ENCODE measurements around the gene PACSIN2.
"Not testable (repeated sequence)": the region's sequence is repeated elsewhere in the genome, so short reads cannot be mapped to it uniquely, and the experiment has no call there.

Gene PACSIN2

DNA sequence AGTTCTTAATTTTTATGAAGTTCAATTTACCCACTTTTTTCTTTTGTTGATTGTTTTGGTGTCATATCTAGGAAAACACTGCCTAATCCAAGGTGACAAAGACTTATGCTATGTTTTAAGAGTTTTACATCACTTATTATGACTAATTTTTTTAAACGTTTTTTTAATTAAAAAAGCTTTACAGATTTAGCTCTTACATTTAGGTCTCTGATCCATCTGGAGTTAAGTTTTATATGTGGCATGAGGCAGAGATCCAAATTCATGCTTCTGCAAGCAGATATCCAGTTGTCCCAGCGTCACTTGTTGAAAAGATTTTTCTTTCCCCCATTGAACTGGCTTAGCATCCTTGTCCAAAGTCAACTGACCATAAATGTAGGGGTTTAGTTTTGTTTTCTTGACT, 72.6 kb downstream of the PACSIN2 start:
- DNase-seq = no peak

DNA sequence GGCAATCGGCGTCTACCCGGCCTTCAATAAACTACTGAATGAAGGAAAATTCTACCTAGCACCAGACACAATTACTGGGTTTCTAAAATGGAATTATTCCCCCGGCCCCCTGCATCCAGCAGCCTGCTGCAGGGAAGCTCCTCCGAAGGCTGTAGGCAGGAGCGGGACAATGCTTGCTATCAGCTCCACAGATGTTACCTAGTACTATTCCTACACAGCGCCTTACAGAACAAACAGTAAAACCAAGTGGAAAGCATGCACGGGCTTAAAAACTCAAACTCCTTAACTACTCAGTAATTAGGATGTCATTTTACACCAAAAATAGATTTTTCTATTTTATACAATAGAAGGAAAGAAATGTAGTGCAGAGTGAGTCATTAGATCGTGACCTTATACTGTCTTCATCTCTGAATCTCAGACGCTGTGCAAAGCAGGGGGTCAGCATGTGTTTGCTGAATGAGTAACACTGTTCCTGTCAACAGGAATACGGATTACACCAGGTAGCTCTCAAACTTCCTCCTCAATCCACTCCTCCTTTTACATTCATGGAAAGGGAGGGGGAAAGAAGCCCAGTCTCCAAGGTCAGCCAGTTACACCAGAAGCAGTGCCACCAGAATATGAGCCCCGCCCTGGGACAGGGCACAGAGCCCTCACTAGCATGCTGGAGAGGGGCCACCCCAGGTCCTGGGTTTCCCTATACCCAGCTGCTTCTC, 74.9 kb downstream of the PACSIN2 start:
- DNase-seq = no peak

DNA sequence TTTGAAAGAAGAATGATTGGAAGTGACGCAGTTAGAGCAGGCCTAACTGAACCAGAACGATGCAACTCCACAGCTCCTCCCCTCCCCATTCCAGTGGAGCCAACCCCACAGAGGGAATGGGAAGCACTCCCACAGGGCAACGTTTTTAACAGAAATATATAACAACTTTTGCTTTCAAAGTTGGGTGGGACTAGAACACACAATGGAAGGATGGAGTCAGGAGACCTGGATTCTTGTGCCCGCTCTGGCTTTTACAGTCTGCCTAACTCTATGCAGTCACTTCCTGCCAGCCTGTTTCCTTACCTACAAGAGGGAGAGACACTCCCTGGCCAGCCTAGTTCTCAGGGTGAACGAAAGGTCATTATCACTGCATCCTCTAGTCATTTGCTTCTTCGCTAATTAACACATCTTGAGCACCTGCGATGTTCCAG, 75.5 kb downstream of the PACSIN2 start:
- DNase-seq = no peak

DNA sequence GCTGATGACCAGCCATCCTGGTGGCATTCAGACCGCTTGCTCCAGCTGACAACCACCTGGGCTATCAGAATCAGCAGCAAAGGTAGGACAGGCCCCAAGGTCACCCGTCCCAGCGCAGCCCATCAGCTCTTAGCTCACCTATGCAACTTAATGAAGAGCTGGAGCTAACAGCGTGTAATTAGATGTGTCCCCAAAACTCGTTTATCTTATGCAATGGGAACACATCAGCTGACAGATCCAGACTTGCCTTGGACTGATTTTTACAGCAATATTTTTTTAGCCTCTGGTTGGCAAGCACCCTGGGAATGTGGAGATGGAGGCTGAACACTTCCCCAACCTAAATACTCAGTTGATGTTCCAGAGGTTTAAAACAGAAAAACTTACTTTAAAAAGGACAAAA, 76.0 kb downstream of the PACSIN2 start:
- no peak for DNase-seq

DNA sequence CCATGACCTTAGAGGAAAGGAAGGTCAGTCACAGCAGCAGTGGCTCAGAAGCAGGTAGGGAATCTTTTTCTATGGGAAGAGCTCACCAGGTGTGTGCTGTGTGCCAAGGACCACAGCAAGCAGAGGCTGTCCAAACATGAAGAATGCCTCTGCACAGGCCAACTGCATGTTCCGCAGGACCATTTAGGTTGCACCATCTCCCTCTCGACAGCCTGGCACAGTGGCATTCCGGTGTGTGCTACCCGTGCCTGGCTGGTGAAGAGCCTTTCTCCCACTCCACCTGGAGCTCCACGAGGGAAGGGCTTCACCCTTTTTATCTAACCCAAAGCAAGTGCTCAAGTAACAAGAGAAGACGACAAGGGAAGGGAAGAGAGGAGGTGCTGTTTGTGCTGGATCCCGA, 76.5 kb downstream of the PACSIN2 start:
- DNase-seq = no peak

DNA sequence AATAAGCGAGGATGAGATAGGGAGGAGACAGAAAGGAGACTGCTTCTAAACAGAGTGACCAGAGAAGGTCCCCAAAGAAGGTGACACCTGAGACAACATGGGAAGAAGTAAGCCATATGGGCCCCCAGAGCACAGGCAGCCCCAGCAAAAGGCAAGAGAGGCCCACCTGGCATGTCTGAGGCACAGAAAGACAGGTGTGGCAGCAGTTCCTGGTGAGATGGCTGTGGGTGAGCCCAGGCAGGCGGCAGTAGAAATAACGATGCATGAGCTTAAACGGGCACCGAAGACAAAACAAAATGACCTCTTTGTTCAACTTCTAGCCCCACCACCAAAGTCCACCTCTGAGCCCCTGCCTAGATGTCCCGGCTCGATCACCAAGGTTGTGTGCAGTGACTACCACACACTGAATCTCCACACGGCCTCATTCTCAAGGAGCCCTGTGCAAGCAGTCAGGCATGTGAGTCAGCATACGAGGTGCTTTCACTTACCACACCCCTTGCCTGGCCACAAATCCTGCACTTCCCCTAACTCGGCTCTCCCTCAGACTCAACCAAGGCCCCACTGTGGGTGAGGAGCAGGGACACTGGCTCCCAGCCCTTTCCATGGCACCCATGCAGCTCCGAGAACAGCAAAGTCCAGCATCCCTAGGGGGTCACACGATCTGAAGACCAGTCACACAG, 77.6 kb downstream of the PACSIN2 start:
- no peak for DNase-seq

DNA sequence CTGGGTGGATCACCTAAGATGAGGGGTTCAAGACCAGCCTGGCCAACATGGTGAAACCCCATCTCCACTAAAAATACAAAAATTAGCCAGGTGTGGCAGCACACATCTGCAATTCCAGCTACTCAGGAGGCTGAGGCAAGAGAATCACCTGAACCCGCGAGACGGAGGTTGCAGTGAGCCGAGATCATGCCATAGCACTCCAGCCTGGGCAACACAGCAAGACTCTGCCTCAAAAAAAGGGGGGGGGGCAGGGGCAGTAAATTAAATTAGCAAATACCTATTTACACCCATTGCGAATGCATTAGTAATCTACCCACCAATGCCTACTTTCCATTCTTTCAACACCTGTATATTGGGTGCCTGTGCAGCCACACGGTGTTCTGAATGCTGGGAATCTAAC, 78.3 kb downstream of the PACSIN2 start:
- not testable (repeated sequence) for DNase-seq

DNA sequence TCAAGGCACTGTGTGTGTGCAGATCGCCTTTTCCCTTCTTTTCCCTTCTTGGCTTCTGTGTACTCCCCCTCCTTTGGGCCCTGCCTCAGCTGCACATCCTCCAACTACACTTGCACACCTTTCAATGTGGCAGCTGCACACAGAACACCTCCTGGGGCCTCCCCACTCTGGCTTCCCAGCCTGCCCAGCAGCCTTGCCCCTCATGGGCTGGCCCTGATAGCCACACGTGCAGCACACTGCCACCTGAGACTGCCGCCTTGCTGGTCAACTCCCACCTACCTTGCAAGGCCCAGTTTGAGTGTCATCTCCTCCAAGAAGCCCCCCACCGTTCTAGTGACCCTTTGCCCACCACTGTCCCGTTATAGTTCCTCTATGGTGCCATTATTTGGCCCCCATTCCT, 80.6 kb downstream of the PACSIN2 start:
- no peak for DNase-seq

DNA sequence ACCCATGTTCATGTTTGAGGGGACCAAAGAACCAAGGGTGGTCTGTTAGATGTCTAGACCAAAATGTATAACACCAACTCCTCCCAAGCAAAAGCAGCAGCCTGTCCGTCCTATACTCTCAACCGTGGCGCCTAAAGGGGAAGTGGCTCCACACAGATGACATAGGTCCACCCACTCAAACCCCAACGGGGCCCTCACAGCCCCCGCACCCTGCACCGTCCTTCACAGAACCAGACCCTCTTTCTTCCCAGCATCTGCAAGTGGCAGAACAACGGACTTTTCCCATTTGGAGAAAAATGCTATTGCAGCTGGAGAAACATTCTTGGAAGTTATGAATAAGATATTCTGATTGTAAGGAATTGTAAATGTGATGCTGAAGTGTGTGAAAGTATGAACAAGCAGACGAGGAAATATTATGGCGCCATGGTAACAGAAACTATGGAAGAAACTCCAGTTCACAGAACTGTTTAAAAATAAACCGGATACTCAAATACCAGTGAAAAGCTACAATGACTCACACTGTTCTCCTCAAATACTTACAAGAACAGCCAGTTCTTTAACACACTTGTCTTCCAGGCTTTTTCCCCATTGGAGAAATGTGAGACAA, 81.4 kb downstream of the PACSIN2 start:
- no peak for DNase-seq

DNA sequence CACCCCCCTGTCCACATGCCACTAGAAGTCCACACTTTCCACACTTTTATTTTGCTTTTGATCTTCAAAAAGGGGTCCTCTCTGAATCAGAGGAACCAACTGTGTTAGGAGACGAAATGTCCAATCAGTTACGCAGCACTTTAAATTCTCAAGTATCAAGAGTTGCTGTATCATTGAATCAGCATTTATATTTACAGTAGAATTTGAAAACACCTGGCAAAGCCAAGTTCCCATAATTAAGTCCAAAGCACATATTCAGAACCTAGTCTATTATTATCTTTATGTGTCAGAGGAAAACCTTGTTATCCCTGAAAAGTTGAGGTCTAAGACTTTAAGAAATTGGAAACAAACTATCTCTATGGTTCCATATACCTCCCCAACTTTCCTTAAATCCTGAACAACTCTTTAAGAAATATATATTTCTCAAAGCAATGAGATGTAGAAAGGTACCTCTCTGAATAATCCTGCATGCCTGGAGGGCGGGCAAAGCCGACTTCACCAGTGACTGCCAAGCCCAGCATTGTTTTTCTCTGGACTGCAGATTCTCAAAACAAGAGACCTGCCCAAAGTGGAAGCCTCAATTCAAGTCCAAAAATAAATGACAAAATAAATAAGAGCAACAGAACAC, 82.0 kb downstream of the PACSIN2 start:
- no peak for DNase-seq

DNA sequence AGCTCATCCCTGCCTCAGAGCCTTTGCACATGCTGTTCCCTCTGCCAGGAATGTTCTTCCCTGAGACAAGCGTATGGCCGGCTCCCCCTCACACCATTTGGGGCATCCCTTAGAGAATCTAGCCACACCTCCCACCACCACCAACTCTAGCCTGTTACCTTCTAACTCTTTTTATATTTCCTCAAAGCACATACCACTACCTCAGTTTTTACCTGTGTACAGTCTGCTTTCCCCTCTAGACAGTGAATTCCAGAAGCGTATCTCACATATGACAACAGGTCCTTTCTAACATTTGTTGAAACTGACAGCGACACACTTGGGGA, 82.8 kb downstream of the PACSIN2 start:
- no peak for DNase-seq

DNA sequence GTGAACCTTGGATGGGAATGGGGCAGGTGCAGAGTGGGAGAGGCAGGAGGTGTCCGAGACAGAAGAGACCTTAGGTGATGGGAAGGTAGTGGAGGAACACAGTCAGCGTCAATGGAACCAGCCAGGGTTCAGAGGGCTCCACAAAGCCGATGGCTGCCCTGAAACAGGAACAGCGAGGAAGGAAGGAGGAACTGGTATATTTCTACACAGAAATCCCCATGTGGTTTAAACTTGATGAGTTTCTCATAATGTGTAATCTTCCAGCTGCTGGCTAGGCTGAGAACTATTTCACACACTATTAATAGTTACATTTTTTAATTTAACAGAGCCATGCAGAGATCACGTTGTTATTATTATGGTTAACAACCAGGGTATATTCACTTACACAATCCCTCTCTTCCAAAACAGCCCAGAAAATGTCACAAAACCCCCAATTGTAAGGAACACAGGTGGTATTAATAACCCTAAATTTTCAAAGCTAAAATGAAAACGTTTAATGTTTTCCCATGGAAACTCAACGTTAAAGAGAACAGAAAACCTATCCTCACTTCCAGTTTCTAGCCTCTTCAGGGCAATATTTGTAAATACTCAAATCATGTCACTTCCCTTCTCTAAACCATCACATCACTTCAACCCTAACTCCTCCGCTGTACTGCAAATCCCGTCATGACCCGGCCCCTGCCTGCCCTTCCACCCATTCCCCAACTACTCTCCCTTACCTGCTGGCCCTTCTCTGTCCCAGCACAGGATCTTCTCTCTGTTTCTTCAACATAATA, 83.3 kb downstream of the PACSIN2 start:
- DNase-seq = no peak

DNA sequence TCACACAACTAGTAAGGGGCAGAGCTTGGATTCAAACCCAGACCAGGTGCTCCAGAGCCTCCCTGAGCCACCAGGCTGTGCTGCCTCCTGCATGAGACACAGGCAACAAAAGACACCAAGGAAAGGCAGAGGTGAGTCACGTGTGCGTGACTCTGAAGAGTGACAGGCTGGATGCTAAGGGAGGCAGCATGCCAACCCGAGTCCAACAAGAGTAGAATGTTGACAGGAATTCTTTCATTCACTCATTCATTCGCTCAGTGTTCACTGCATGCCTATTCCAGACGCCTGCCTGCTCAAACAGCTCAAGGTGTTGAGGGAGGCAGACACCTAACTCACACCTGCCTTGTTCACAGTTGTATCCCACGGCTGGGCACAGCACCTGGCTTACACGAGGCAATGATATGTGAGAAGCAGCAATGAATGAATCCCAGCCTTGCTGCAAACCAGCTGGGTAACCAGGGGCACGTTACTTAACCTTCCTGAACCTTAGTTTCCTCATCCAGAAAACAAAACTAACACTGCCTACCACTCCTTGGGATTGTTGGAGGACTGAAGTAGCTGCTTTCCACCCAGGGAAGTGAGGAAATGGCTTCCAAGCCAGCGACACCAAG, 84.0 kb downstream of the PACSIN2 start:
- DNase-seq = no peak

DNA sequence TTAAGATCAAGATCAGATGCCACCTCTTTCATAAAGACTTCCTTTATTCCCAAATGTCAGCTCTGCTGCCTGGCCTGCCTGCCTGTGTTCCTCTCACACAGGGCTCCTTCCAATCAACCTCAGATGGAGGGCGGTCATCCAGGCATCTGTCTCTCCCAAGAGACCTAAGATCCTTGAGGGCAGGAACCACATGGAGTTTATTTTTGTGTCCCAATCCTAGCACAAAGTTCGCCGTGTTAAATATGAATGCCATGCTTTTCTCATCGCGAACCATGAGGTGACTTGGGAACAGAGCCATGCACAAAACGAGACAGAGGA, 85.2 kb downstream of the PACSIN2 start:
- no peak for DNase-seq

DNA sequence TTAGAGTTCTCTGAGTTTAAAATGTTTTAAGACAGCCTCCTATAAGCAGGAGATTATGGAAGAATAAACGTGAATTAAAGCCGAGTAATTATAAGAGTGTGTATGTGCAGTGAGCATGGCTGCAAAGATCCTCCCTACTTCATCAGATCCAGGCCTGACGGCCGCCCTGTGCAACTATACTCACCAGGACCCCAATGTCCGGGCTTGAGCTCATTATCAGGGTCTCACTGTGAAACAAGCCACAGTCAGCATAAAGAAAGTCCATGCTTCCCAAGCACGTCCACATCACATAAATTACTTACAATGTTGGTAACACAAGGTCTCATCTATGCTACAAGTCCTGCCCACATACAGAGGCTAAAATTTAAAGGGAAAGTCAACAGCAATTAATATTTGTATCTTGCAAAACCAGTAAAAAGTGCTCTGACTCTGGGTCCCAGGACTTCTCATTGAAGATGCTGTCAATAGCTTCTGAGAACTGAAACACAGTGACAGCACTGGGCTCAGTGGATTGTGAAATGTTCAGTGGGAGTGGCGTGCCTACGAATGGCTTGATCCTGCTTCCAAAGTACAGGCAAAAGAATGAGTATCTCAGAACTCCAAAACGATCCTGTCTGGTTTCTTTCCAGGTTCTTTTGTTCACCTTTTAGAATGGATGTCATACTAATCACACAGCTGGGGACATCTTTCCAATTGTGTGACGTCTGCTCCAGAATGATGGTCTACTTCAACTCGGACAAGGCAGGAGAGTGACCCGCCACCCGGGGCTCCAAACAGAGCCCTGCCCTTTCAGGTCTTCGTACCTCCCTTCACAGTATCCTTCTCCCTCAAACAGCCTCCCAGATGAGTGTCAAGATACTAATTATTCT, 85.7 kb downstream of the PACSIN2 start:
- DNase-seq = no peak

DNA sequence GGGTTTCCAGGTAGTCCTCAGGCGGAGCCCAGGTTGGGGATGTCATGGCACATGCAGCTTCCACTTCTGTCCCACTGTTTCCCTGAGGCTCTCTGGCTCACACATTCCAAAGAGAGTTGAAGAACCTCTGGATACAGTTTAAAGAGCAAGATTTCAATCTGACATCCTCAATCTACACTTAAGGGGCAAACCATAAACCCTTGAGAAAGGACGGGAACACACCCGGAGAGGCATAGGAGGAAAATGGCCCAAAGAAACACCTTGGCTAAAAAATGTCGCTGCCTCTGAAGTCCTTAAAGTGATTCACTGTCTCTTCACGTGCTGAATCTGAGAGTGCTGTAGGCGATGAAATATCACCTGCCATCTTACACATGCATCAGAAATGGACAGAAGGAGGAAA, 87.0 kb downstream of the PACSIN2 start:
- no peak for DNase-seq

DNA sequence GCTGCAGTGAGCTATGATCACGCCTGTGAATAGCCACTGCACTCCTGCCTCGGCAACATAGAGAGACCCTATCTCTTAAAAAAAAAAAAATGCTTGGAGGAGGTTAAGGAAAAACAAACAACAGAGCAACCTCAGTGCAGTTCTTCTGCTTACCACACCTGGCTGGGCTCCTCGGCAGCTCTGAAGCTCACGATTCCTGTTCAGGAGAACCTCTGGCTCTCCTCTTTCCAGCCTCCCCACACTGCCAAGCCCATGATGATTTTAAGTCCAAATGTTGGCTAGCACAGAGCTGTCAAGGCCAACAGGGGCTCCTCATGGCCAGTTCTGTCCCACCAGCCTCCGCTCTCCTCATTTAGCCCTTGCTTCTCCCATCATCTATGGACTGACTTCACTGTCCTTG, 88.2 kb downstream of the PACSIN2 start:
- no peak for DNase-seq

DNA sequence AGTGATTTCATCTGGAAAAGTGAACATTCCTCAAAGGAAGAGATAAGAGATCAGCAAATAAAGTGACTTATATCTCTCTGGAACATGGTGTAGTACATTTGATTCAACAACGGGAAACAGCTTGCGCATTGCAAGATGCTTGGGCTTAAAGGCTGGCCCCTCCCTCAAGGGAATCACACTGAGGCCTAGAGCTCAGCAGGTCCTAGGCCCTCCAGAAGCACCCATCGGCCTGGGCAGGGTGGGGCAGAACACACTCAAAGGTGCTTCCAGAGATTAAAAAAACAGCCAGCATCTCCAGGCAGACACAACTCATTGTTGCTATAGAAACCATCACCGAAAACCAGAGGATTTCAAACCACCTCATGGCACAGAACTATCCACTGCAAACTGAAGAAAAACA, 88.8 kb downstream of the PACSIN2 start:
- no peak for DNase-seq

DNA sequence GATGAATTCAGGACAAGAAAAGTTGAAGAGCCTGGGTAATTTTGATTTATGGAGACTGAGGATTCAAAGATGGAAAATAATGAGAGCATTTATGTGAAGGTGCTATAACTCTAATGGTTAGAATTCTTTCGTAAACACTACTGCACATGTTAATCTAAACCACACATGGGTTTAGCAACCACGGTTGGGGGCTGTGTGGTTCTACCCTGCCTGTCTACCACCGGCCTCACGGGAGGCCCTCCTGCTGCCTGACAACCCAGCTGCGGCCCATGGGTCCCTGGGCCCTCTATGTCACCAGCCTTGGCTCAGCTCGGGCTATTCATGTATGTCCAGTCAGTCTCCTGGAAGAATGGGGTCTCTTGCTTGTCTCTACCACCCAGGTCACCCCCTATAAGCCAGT, 89.4 kb downstream of the PACSIN2 start:
- DNase-seq = no peak

DNA sequence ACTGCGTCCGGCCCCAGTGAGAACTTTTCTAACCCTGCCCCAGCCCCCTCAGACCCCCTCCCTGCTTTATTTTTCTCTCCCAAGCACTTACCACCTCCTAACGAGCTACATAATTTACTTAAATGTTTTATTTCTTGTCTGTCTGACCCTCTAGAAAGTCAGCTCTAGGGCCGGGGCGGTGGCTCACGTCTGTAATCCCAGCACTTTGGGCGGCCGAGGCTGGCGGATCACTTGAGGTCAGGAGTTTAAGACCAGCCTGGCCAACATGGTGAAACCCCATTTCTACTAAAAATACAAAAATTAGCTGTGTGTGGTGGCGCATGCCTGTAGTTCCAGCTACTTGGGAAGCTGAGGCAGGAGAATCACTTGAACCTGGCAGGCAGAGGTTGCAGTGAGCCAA, 89.9 kb downstream of the PACSIN2 start:
- DNase-seq = not testable (repeated sequence)

DNA sequence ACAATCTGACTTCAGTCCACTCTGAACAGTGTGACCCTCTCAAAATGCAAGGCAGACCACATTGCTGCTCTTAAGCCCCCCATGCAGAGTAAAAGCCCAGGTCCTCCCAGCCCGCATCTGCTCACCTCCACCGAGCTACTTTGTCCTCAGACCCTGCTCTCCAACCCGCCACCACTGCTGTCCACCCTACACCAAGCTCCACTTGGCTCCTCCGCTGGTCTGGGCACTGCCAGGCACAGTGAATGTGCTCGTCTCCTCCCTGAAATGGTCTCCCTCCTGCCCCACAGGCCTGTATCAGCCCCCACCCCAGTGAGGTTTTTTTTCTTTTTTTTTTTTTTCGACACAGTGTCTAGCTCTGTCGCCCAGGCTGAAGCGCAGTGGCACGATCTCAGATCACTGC, 90.5 kb downstream of the PACSIN2 start:
- DNase-seq = no peak
